Retina (tissue), 1 donor: Measurements from ENCODE around the gene C9orf153.

Experiments
- DNase-seq: peaks from one replicate; pipeline ENCODE4 v3.0.0-alpha.2; 2016

Gene C9orf153

DNA sequence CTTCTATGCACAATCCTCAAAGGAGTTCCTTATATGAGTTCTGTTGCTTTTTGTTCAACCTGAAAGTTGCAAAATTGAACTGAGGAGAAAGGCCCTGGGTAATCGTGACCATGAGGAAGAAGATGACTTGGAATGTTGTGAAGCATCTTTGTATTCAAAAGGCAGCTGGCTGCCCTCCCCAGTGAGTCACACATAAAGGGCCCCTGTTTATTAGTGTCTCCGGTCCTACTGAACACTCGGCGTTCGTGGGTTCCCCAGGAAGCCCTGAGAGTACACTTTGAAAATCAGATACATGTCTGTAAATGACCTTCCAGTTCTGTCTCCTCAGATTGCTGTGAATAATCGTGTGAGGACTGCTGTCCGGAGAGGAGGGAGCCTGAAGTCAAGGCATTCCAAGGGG, 73.6 kb downstream of the C9orf153 start:
- no peak for DNase-seq

GRCh38 chr9:86184138-86184524, 75.3 kb downstream of the C9orf153 start:
- DNase-seq, result no peak

DNA sequence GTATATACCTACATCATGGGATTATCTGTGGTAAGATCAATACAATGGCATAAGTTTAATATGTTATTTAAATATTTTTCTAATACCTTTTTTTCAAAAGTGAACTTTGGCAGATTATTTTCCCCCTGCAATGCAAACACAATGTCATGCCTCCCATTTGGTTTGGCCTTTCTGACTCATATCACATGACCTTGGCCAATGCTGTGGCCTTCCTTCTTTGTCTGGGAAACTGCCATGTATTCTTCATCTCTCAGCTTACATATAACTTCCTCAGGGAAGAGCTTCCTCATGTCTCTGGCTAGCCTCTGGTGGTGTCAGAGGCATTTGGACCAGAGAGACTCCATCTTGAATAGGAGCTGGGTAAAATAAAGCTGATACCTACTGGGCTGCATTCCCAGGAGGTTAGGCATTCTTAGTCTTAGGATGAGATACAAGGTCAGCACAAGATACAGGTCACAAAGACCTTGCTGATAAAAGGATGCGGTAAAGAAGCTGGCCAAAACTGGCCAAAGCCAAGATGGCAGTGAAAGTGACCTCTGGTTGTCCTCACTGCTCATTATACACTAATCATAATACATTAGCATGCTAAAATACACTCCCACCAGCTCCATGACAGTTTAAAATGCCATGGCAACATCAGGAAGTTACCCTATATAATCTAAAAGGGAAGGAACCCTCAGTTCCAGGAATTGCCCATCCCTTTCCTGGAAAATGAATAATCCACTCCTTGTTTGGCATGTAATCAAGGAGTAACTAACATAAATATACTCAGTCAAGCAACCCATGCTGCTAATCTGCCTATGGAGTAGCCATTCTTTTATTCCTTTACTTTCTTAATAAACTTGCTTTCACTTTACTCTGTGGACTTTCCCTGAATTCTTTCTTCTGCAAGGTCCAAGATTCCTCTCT, 76.0 kb downstream of the C9orf153 start:
- no peak for DNase-seq

DNA sequence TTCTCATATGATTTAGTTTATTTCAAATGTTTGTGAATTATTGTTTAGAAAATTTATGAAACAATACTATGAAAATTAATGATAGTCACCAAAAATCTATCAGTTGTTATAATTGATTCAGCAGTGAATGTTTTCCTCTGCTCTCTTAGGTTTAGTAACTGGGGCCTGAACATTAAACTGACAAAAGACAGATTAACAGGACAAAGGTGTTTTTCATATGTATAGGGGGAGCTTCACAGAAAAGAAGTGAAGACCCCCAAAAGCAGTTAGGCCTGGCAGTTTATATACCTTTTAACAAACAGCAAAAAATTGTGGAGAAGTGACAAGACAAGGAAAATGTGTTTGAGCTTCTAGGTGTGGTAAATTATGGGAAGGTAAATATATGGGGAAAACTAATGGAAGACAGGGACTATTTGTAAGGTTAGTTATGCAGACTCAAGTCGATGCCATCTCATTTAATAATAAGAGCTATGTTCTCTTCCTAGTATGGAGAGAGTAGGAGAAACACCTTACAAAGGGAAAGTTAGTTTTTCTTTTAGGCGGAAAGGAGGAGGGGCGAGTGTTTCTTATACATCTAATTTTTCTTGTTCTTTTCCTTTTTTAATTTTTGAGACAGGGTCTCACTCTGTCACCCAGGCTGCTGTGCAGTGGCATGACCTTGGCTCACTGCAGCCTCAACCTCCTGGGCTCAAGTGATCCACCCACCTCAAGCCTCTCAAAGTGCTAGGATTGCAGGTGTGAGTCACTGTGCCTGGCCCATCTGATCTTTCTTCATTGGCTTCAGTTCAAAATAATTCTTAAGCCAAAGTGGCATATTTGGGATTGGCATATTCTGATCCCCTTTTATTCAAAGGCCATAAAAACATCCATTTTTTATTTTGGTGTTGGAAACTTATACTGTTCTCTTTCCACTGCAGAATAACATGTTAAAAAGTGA, 77.8 kb downstream of the C9orf153 start:
- DNase-seq, result no peak

- DNase-seq, result no peak
These were observed 81.0 kb downstream of the C9orf153 start for GRCh38 chr9:86178503-86178902.

DNA sequence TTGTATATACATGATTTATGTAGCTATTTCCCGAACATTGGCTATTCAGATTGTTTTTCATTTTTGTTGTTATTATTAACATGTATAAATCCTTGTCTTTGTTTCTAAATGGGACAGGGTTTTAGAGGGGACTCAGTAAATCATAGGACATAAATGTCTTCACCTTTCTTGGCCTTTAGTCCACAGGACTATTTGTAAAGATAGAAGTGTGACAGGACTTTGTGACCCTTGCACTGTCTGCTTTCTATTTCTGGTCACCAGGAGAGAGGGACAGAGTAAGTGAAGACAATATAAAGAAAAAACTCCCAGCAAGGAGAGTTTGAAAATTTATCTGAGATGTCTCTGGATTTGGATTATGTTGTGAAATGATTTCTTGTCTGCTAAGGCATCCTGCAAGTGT, 81.5 kb downstream of the C9orf153 start:
- DNase-seq, result no peak

DNA sequence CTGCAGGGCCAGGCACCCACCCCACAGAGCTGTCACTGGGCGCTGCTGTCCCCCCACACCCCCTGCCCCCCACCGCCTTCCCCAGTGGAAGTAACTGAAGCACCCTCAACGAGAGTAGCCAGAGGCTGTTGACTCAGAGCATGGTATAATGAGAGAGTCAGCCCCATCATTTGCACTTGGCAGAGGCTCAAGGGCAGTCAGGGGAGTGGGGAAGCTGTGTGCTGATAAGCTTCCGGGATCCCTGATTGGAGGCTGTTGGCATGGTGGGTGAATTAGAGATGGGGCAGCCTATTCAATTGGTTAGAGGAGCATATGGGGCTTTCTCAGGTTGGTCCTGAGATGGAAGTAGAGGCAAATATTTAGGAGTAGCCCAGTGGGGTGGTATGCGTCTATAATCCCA, 83.0 kb downstream of the C9orf153 start:
- no peak for DNase-seq

GRCh38 chr9:86175743-86176456, 83.6 kb downstream of the C9orf153 start:
- DNase-seq, result no peak

DNA sequence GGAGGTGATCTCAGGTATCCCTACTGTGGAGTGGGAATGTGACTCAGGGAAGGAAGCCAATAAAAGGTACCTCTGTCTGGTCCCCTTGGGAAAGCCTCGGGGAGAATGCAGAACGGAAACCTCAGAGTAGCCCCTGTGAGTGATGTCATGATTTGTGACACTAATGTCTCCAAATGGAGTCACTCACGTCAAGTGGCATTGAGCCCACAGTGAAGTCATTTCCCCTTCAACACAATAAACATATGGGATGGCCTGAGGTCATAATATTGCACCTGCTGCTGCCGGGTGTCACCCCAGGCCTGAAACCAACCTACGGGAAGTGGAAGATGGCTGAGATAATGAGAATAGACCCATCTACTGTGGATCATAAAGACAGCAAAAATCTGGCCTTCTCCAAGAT, 84.2 kb downstream of the C9orf153 start:
- DNase-seq, result no peak
